Measurements from ENCODE around the gene PEDS1.
A peak's percentile ranks its signal among the peaks of the same experiment; 100 is the strongest.
"Not testable (repeated sequence)": the region's sequence is repeated elsewhere in the genome, so short reads cannot be mapped to it uniquely, and the experiment has no call there.

Gene PEDS1

GRCh38 chr20:50112512-50113419 is 40.8 kb downstream of the PEDS1 start, which contains the start of gene UBE2V1:
Gene UBE2V1, minus strand, starts transcription at chr20:50113150. Its CDS starts 22 bp downstream, at chr20:50113128.
- DNase-seq (ENCODE audit: low read depth) = peak; percentile 83

GRCh38 chr20:50111829-50112495 is 41.6 kb downstream of the PEDS1 start:
- DNase-seq (ENCODE audit: low read depth) = no peak

GRCh38 chr20:50111120-50111828 is 42.2 kb downstream of the PEDS1 start:
- DNase-seq (ENCODE audit: low read depth) = no peak

- no peak for DNase-seq (ENCODE audit: low read depth)
These were observed 43.1 kb downstream of the PEDS1 start for GRCh38 chr20:50110141-50111047.

GRCh38 chr20:50108556-50109235 is 44.8 kb downstream of the PEDS1 start:
- no peak for DNase-seq (ENCODE audit: low read depth)

GRCh38 chr20:50107796-50108331 is 45.7 kb downstream of the PEDS1 start:
- DNase-seq (ENCODE audit: low read depth) = no peak

GRCh38 chr20:50107086-50107660 is 46.4 kb downstream of the PEDS1 start:
- no peak for DNase-seq (ENCODE audit: low read depth)

- not testable (repeated sequence) for DNase-seq (ENCODE audit: low read depth)
These were observed 46.9 kb downstream of the PEDS1 start for GRCh38 chr20:50106669-50107068.

All from T-helper 22 cell (primary cell).